ENCODE results near the gene STK24. TPM values are rescaled to one million over a fixed set of nuclear protein-coding genes. Genes with fewer than 3 reads are reported as not detected.
A peak's percentile ranks its signal among the peaks of the same experiment; 100 is the strongest.

The STK24 gene
- total RNA-seq, 1 donor from 2014 or later, result 88.4 TPM

DNA sequence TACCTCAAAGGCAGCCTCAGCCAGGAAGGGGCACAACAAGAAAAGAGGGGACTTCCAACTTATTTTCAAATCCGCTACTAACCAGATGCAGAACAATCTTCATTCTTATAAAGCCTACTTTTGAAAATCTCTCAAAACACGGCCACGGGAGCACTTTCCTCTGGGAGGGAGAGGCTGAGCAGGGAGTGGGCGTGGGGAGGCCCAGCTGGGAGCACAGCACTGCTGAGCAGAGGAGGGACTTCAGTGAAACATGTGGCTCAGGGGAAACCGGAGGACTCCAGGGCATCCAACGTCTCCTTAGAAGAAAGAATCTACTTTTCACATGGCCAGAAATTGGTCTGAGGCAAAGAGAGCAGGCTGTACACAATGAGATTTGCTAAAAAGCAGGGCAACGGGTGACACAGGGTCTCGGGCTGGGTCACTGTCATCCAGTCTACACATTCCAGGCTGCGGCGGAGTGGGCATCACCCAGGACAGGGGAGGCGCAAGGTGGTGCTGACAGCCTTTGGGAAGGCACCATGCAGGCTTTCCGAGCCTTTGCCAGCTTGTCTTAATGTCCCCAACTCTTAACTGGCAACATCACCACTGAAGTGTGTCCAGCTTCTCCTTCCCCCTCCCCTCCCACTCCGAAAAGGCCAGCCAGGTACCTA is 117.1 kb downstream of the STK24 start:
- Mint-ChIP-seq H3K4me3 (no peak overlapping the region), H3K36me3 (peaks cover 46% of the 10 kb centered on the region), H3K27ac (peak overlapping the region; percentile 53), H3K27me3 (ENCODE audit: low read depth) (no peaks in the 10 kb centered on the region), H3K4me1 (peaks cover 8% of the 10 kb centered on the region), H3K9me3 (no peaks in the 10 kb centered on the region)
- DNase-seq (ENCODE audit: low spot score in 2 of 2, unreplicated experiment in 2 of 2), result no peak
- TF ChIP-seq, protein P1, sequence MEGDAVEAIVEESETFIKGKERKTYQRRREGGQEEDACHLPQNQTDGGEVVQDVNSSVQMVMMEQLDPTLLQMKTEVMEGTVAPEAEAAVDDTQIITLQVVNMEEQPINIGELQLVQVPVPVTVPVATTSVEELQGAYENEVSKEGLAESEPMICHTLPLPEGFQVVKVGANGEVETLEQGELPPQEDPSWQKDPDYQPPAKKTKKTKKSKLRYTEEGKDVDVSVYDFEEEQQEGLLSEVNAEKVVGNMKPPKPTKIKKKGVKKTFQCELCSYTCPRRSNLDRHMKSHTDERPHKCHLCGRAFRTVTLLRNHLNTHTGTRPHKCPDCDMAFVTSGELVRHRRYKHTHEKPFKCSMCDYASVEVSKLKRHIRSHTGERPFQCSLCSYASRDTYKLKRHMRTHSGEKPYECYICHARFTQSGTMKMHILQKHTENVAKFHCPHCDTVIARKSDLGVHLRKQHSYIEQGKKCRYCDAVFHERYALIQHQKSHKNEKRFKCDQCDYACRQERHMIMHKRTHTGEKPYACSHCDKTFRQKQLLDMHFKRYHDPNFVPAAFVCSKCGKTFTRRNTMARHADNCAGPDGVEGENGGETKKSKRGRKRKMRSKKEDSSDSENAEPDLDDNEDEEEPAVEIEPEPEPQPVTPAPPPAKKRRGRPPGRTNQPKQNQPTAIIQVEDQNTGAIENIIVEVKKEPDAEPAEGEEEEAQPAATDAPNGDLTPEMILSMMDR (IDR thresholded peaks at IDR 0.05; ENCODE audit: unreplicated experiment), result no peak

GRCh38 chr13:98459171-98459681 is 117.7 kb downstream of the STK24 start:
- no peak for DNase-seq (ENCODE audit: low spot score in 2 of 2, unreplicated experiment in 2 of 2)
- Mint-ChIP-seq H3K27me3 (ENCODE audit: low read depth) (no peaks in the 10 kb centered on the region), H3K36me3 (peaks cover 50% of the 10 kb centered on the region), H3K4me3 (no peak overlapping the region), H3K27ac (peak overlapping the region; percentile 53), H3K4me1 (peaks cover 14% of the 10 kb centered on the region), H3K9me3 (no peaks in the 10 kb centered on the region)
- TF ChIP-seq, protein P1 (IDR thresholded peaks at IDR 0.05; ENCODE audit: unreplicated experiment), result no peak

GRCh38 chr13:98458431-98458830 is 118.5 kb downstream of the STK24 start:
- Mint-ChIP-seq H3K27ac (no peak overlapping the region), H3K4me1 (peaks cover 16% of the 10 kb centered on the region), H3K36me3 (peaks cover 45% of the 10 kb centered on the region), H3K9me3 (no peaks in the 10 kb centered on the region), H3K27me3 (ENCODE audit: low read depth) (no peaks in the 10 kb centered on the region), H3K4me3 (no peak overlapping the region)
- TF ChIP-seq, protein P1 (IDR thresholded peaks at IDR 0.05; ENCODE audit: unreplicated experiment), result no peak
- no peak for DNase-seq (ENCODE audit: low spot score in 2 of 2, unreplicated experiment in 2 of 2)

- Mint-ChIP-seq H3K27ac (peak overlapping the region; percentile 30), H3K27me3 (ENCODE audit: low read depth) (no peaks in the 10 kb centered on the region), H3K9me3 (no peaks in the 10 kb centered on the region), H3K4me3 (no peak overlapping the region), H3K36me3 (peaks cover 41% of the 10 kb centered on the region), H3K4me1 (peaks cover 12% of the 10 kb centered on the region)
- no peak for DNase-seq (ENCODE audit: low spot score in 2 of 2, unreplicated experiment in 2 of 2)
- TF ChIP-seq, protein P1 (IDR thresholded peaks at IDR 0.05; ENCODE audit: unreplicated experiment), result no peak
These were observed 119.9 kb downstream of the STK24 start for GRCh38 chr13:98457053-98457452.

DNA sequence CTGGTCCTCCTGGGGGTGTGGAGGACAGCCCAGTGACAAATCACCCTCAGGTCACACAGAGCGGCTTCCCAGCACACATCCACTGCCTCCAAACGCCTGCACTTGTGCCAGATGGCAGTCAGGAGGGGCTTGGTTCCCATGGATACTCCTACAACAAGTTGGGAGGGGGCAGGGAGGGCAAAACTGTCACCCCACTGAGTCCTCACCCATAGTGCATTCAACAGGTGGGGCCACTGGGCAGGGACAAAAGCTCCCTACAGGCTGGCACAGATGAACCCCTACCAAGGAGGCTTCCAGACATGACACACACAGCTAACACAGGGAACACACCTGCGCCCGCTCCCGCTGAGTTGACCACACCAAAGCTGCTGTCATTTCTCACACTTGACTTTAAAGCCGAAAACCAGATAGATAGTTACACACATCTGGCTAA is 120.5 kb downstream of the STK24 start:
- no peak overlapping the region for H3K27ac Mint-ChIP-seq
- H3K4me1 Mint-ChIP-seq, result peaks cover 15% of the 10 kb centered on the region
- H3K9me3 Mint-ChIP-seq, result no peaks in the 10 kb centered on the region
- H3K27me3 Mint-ChIP-seq (ENCODE audit: low read depth), result no peaks in the 10 kb centered on the region
- TF ChIP-seq, protein P1 (IDR thresholded peaks at IDR 0.05; ENCODE audit: unreplicated experiment), result no peak
- no peak for DNase-seq (ENCODE audit: low spot score in 2 of 2, unreplicated experiment in 2 of 2)
- no peak overlapping the region for H3K4me3 Mint-ChIP-seq
- H3K36me3 Mint-ChIP-seq, result peaks cover 46% of the 10 kb centered on the region

Measured in mesothelial cell of epicardium (in vitro differentiated cells).